Measurements from ENCODE around the gene IFTAP. TPM values are rescaled to one million over a fixed set of nuclear protein-coding genes. Genes with fewer than 3 reads are reported as not detected.

The IFTAP gene
- total RNA-seq, 1 experiment from 2014 or later: 4.1 TPM

- H3K27ac Mint-ChIP-seq: no peak overlapping the region
- POLR2A ChIA-PET: no interaction called here
- CTCF ChIA-PET: no interaction called here
These were observed 15.8 kb upstream of the IFTAP start for GRCh38 chr11:36578458-36578857.

More at GRCh38 chr11:36578458-36578857, 15.8 kb upstream of the IFTAP start:
- Mint-ChIP-seq H3K4me1 (no peaks in the 10 kb centered on the region), H3K27me3 (ENCODE audit: low read depth) (peaks cover 26% of the 10 kb centered on the region), H3K36me3 (peaks cover 61% of the 10 kb centered on the region), H3K9me3 (peaks cover 77% of the 10 kb centered on the region), H3K4me3 (no peak overlapping the region)
- DNase-seq (ENCODE audit: low spot score) (no peak), ATAC-seq (no peak)
- no peak for TF ChIP-seq ZSCAN18 (CRISPR knock-in tag; IDR thresholded peaks at IDR 0.05)
- TF ChIP-seq ZBTB43 (CRISPR knock-in tag; IDR thresholded peaks at IDR 0.05): no peak
- TF ChIP-seq E2F1 (CRISPR knock-in tag; IDR thresholded peaks at IDR 0.05): no peak
- no peak for TF ChIP-seq FOXP1 (CRISPR knock-in tag; IDR thresholded peaks at IDR 0.05; ENCODE audit: borderline replicate concordance)
- TF ChIP-seq PRRX2 (CRISPR knock-in tag; IDR thresholded peaks at IDR 0.05): no peak
- no peak for TF ChIP-seq JUN (CRISPR knock-in tag; IDR thresholded peaks at IDR 0.05)
- TF ChIP-seq SMAD3 (CRISPR knock-in tag; IDR thresholded peaks at IDR 0.05; ENCODE audit: borderline replicate concordance): no peak
- no peak for TF ChIP-seq ATF1 (CRISPR knock-in tag; IDR thresholded peaks at IDR 0.05)
- TF ChIP-seq ZNF416 (CRISPR knock-in tag; IDR thresholded peaks at IDR 0.05): no peak
- TF ChIP-seq STAT6 (CRISPR knock-in tag; conservative IDR thresholded peaks at IDR 0.05; ENCODE audit: low read depth): no peak
- TF ChIP-seq ZNF532 (CRISPR knock-in tag; IDR thresholded peaks at IDR 0.05; ENCODE audit: borderline replicate concordance): no peak
- no peak for TF ChIP-seq NR1H2 (CRISPR knock-in tag; IDR thresholded peaks at IDR 0.05)
- TF ChIP-seq CTCF (IDR thresholded peaks at IDR 0.05): no peak
- no peak for TF ChIP-seq IRF1 (CRISPR knock-in tag; IDR thresholded peaks at IDR 0.05)
